ENCODE measurements around the gene LTB4R.

The LTB4R gene

DNA sequence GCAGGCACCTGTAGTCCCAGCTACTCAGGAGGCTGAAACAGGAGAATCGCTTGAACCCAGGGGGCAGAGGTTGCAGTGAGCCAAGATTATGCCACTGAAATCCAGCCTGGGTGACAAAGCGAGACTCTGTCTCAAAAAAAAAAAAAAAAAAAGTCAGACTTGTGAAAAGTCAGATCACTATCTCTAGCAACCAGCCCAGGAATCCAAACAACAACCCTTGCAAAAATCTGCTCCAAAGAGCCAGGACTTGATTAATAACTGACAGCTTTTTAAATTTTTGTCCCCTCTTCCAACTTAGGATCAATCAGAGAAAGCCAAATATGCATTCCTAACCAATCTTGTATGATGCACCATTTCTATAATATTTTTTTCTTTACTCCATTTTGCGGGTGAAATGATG is 49.0 kb downstream of the LTB4R start:
- TF ChIP-seq CSDC2 (CRISPR knock-in tag; IDR thresholded peaks at IDR 0.05) (no peak), TCF4 (CRISPR knock-in tag; IDR thresholded peaks at IDR 0.05; ENCODE audit: borderline replicate concordance) (no peak), ZNF70 (CRISPR knock-in tag; IDR thresholded peaks at IDR 0.05) (no peak), ESRRG (CRISPR knock-in tag; IDR thresholded peaks at IDR 0.05) (no peak), ZFP30 (CRISPR knock-in tag; IDR thresholded peaks at IDR 0.05) (no peak), CSRNP3 (CRISPR knock-in tag; IDR thresholded peaks at IDR 0.05) (no peak), GLIS3 (CRISPR knock-in tag; IDR thresholded peaks at IDR 0.05) (no peak), PPARA (CRISPR knock-in tag; IDR thresholded peaks at IDR 0.05; ENCODE audit: borderline replicate concordance) (no peak)
- no peak for ATAC-seq

DNA sequence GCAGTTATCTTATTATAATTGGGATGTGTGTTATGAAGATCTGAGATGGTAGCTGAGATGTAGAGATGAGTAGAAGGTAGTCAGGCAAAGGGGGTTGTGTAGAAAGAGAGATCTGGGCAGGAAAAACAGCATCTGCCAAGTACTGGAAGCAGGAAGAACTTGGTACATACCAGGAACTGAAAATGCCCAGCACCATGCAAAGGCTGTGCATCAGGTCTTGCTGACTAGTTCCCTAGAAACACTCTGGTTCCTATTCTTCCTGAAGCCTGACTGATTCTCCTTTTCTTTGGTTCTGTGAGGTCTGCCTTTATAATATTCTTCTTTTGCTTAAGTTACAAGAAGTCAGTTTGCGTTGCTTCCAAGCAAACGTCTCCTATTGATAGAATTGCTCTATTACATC is 50.0 kb downstream of the LTB4R start:
- no peak for ATAC-seq
- TF ChIP-seq PPARA (CRISPR knock-in tag; IDR thresholded peaks at IDR 0.05; ENCODE audit: borderline replicate concordance), result no peak
- TF ChIP-seq ZFP3 (CRISPR knock-in tag; IDR thresholded peaks at IDR 0.05), result no peak
- no peak for TF ChIP-seq TCF4 (CRISPR knock-in tag; IDR thresholded peaks at IDR 0.05; ENCODE audit: borderline replicate concordance)
- no peak for TF ChIP-seq ARNTL (CRISPR knock-in tag; IDR thresholded peaks at IDR 0.05; ENCODE audit: borderline replicate concordance, low read depth)
- TF ChIP-seq BACH2 (CRISPR knock-in tag; IDR thresholded peaks at IDR 0.05; ENCODE audit: borderline replicate concordance), result no peak
- no peak for TF ChIP-seq CSDC2 (CRISPR knock-in tag; IDR thresholded peaks at IDR 0.05)
- TF ChIP-seq, protein P1, sequence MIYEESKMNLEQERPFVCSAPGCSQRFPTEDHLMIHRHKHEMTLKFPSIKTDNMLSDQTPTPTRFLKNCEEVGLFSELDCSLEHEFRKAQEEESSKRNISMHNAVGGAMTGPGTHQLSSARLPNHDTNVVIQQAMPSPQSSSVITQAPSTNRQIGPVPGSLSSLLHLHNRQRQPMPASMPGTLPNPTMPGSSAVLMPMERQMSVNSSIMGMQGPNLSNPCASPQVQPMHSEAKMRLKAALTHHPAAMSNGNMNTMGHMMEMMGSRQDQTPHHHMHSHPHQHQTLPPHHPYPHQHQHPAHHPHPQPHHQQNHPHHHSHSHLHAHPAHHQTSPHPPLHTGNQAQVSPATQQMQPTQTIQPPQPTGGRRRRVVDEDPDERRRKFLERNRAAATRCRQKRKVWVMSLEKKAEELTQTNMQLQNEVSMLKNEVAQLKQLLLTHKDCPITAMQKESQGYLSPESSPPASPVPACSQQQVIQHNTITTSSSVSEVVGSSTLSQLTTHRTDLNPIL (CRISPR knock-in tag; IDR thresholded peaks at IDR 0.05; ENCODE audit: low read depth), result no peak
- no peak for TF ChIP-seq ISL1 (CRISPR knock-in tag; IDR thresholded peaks at IDR 0.05)
- no peak for TF ChIP-seq OSR1 (CRISPR knock-in tag; IDR thresholded peaks at IDR 0.05)
- no peak for TF ChIP-seq ZNF565 (CRISPR knock-in tag; conservative IDR thresholded peaks at IDR 0.05; ENCODE audit: low read depth)
- TF ChIP-seq RARB (CRISPR knock-in tag; IDR thresholded peaks at IDR 0.05), result no peak
- TF ChIP-seq POU6F1 (CRISPR knock-in tag; IDR thresholded peaks at IDR 0.05; ENCODE audit: borderline replicate concordance, low read depth), result no peak
- no peak for TF ChIP-seq PATZ1 (CRISPR knock-in tag; IDR thresholded peaks at IDR 0.05; ENCODE audit: borderline replicate concordance)
- TF ChIP-seq TSHZ2 (CRISPR knock-in tag; IDR thresholded peaks at IDR 0.05), result no peak
- TF ChIP-seq ZNF8 (CRISPR knock-in tag; IDR thresholded peaks at IDR 0.05), result no peak

DNA sequence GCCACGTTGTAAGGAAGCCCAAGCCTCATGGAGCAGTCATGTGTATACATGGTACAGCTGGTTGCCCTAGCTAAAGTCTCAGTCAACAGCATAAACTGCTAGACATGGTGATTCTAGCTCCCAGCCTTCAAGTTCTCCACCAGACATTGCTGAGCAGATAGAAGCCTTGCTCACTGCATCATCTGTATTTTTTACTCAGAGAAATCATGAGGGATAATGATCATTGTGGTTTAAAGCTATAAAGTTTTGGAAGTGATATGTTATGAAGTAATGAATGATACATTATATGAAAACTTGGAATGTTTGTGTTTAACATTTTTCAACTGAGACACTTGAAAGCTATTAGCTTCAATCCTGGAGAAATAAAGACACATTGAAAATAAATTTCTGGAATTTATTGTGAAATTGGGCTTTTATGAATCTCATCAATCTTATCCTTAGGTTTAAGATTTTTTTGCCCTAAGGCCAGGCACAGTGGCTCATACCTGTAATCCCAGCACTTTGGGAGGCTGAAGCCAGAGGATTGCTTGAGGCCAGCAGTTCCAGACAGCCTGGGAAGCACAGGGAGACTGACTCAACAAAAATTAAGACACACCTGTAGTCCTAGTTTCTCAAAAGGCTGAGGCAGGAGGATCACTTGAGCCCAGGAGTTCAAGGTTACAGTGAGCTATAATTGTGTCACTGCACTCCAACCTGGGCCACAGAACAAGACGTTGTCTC is 51.1 kb downstream of the LTB4R start:
- no peak for ATAC-seq
- TF ChIP-seq ZFP3 (CRISPR knock-in tag; IDR thresholded peaks at IDR 0.05), result no peak
- TF ChIP-seq PATZ1 (CRISPR knock-in tag; IDR thresholded peaks at IDR 0.05; ENCODE audit: borderline replicate concordance), result no peak
- no peak for TF ChIP-seq ISL1 (CRISPR knock-in tag; IDR thresholded peaks at IDR 0.05)
- TF ChIP-seq ZNF70 (CRISPR knock-in tag; IDR thresholded peaks at IDR 0.05), result no peak
- TF ChIP-seq GLIS3 (CRISPR knock-in tag; IDR thresholded peaks at IDR 0.05), result no peak
- TF ChIP-seq ESRRG (CRISPR knock-in tag; IDR thresholded peaks at IDR 0.05), result no peak
- no peak for TF ChIP-seq POU6F1 (CRISPR knock-in tag; IDR thresholded peaks at IDR 0.05; ENCODE audit: borderline replicate concordance, low read depth)
- TF ChIP-seq BACH2 (CRISPR knock-in tag; IDR thresholded peaks at IDR 0.05; ENCODE audit: borderline replicate concordance), result no peak
- TF ChIP-seq CSRNP3 (CRISPR knock-in tag; IDR thresholded peaks at IDR 0.05), result no peak
- no peak for TF ChIP-seq ZFP30 (CRISPR knock-in tag; IDR thresholded peaks at IDR 0.05)
- TF ChIP-seq TOX (CRISPR knock-in tag; IDR thresholded peaks at IDR 0.05; ENCODE audit: borderline replicate concordance), result no peak
- no peak for TF ChIP-seq ZNF8 (CRISPR knock-in tag; IDR thresholded peaks at IDR 0.05)
- TF ChIP-seq RARB (CRISPR knock-in tag; IDR thresholded peaks at IDR 0.05), result no peak
- no peak for TF ChIP-seq ZC3H10 (CRISPR knock-in tag; IDR thresholded peaks at IDR 0.05)

Measured in SK-N-SH treated with all-trans-retinoic acid at 6 μM for 48 hours (cell line).